HEK293 (cell line): ENCODE data around the gene CRBN.
A peak's percentile ranks its signal among the peaks of the same experiment; 100 is the strongest.

Experiments used
- BCL11A ChIP-seq: fragments of 450-650 bp; formaldehyde crosslinking; IDR thresholded peaks from 2 replicates; pipeline ENCODE4 v1.5.1; 2016; ENCODE audit warnings: low read depth, missing biosample characterization, missing genetic modification characterization
- YY1 ChIP-seq: fragments of 450-650 bp; formaldehyde crosslinking; IDR thresholded peaks from 2 replicates; pipeline ENCODE4 v1.5.1; 2018; ENCODE audit warnings: missing biosample characterization, missing genetic modification characterization
- ZNF10 ChIP-seq: fragments of 450-650 bp; formaldehyde crosslinking; IDR thresholded peaks from 2 replicates; pipeline ENCODE4 v1.5.1; 2017; ENCODE audit warnings: missing biosample characterization, missing genetic modification characterization
- ZNF138 ChIP-seq: fragments of 450-650 bp; formaldehyde crosslinking; IDR thresholded peaks from 2 replicates; pipeline ENCODE4 v1.5.1; 2016; ENCODE audit warnings: missing biosample characterization, missing genetic modification characterization, borderline replicate concordance
- ZNF155 ChIP-seq: fragments of 450-650 bp; formaldehyde crosslinking; IDR thresholded peaks from 2 replicates; pipeline ENCODE4 v1.5.1; 2016; ENCODE audit warnings: missing biosample characterization, missing genetic modification characterization
- ZNF544 ChIP-seq: fragments of 450-650 bp; formaldehyde crosslinking; IDR thresholded peaks from 2 replicates; pipeline ENCODE4 v1.5.0; 2017; ENCODE audit warnings: missing biosample characterization, missing genetic modification characterization
- ZNF580 ChIP-seq: fragments of 450-650 bp; formaldehyde crosslinking; IDR thresholded peaks from 2 replicates; pipeline ENCODE4 v1.5.1; 2016; ENCODE audit warnings: missing biosample characterization, missing genetic modification characterization
- ZNF701 ChIP-seq: fragments of 450-650 bp; formaldehyde crosslinking; IDR thresholded peaks from 2 replicates; pipeline ENCODE4 v1.5.1; 2016; ENCODE audit warnings: missing biosample characterization, missing genetic modification characterization
- ZSCAN5A ChIP-seq: fragments of 450-650 bp; formaldehyde crosslinking; IDR thresholded peaks from 2 replicates; pipeline ENCODE4 v1.5.1; 2016; ENCODE audit warnings: missing biosample characterization, missing genetic modification characterization
- TF ChIP-seq, protein P1 (sequence below): fragments of 450-650 bp; formaldehyde crosslinking; IDR thresholded peaks from 2 replicates; pipeline ENCODE4 v1.5.1; 2016; ENCODE audit warnings: missing biosample characterization, missing genetic modification characterization
- TF ChIP-seq, protein P2 (sequence below): fragments of 450-650 bp; IDR thresholded peaks from 2 replicates; pipeline ENCODE4 v1.5.1; 2018; ENCODE audit warnings: missing biosample characterization, mild to moderate bottlenecking, missing genetic modification characterization
- TF ChIP-seq, protein P3 (sequence below): fragments of 450-650 bp; formaldehyde crosslinking; IDR thresholded peaks from 2 replicates; pipeline ENCODE4 v1.5.1; 2016; ENCODE audit warnings: missing biosample characterization, missing genetic modification characterization

DNA sequence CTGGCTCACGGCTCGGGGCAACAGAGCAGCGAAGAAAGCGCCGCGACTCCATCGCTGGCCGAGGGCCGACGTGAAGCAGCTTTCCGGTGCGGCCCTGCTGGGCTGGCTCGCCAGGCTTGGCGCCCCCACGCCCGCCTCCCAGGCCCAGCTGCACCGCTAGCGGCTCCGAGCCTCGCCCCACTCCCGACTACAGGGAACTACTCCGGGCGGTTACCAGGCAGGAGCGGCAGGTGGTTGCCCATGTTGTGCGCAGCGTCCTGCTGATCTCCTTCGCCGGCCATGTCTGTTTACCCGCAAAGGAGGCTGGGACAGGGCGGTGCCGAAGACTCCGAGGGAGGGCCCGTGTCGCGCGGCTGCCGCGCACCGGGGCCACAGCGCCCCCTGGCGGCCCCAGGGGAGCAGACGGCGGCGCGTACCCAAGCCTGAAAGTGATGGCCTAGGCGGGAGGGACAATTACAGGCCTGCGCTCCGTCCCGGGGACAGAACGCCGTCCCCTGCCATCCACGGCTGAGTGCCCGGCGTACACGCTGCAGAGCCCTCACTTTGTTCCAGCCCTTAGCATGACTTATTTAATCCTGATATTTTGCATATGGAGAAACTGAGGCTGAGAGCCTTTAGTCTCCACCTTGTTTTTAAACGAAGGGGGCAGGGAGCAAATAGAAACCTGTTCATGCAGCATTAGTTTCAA lies at the start of gene CRBN:
- TF ChIP-seq ZSCAN5A (tag by site-specific recombination) = peak; percentile 74; the same call in 1 of the 2 replicates
- no peak for TF ChIP-seq ZNF701
- TF ChIP-seq ZNF580 (tag by site-specific recombination) = peak; percentile 62; the same call in 1 of the 2 replicates
- TF ChIP-seq YY1 = peak; percentile 96
- TF ChIP-seq, protein P1, sequence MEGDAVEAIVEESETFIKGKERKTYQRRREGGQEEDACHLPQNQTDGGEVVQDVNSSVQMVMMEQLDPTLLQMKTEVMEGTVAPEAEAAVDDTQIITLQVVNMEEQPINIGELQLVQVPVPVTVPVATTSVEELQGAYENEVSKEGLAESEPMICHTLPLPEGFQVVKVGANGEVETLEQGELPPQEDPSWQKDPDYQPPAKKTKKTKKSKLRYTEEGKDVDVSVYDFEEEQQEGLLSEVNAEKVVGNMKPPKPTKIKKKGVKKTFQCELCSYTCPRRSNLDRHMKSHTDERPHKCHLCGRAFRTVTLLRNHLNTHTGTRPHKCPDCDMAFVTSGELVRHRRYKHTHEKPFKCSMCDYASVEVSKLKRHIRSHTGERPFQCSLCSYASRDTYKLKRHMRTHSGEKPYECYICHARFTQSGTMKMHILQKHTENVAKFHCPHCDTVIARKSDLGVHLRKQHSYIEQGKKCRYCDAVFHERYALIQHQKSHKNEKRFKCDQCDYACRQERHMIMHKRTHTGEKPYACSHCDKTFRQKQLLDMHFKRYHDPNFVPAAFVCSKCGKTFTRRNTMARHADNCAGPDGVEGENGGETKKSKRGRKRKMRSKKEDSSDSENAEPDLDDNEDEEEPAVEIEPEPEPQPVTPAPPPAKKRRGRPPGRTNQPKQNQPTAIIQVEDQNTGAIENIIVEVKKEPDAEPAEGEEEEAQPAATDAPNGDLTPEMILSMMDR (tag by site-specific recombination) = peak; percentile 98
- no peak for TF ChIP-seq ZNF138 (tag by site-specific recombination)
- TF ChIP-seq, protein P2, sequence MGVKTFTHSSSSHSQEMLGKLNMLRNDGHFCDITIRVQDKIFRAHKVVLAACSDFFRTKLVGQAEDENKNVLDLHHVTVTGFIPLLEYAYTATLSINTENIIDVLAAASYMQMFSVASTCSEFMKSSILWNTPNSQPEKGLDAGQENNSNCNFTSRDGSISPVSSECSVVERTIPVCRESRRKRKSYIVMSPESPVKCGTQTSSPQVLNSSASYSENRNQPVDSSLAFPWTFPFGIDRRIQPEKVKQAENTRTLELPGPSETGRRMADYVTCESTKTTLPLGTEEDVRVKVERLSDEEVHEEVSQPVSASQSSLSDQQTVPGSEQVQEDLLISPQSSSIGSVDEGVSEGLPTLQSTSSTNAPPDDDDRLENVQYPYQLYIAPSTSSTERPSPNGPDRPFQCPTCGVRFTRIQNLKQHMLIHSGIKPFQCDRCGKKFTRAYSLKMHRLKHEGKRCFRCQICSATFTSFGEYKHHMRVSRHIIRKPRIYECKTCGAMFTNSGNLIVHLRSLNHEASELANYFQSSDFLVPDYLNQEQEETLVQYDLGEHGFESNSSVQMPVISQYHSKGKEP (tag by site-specific recombination) = no peak
- no peak for TF ChIP-seq ZNF155 (tag by site-specific recombination)
- TF ChIP-seq ZNF10 (tag by site-specific recombination) = no peak
- no peak for TF ChIP-seq BCL11A
- TF ChIP-seq, protein P3, sequence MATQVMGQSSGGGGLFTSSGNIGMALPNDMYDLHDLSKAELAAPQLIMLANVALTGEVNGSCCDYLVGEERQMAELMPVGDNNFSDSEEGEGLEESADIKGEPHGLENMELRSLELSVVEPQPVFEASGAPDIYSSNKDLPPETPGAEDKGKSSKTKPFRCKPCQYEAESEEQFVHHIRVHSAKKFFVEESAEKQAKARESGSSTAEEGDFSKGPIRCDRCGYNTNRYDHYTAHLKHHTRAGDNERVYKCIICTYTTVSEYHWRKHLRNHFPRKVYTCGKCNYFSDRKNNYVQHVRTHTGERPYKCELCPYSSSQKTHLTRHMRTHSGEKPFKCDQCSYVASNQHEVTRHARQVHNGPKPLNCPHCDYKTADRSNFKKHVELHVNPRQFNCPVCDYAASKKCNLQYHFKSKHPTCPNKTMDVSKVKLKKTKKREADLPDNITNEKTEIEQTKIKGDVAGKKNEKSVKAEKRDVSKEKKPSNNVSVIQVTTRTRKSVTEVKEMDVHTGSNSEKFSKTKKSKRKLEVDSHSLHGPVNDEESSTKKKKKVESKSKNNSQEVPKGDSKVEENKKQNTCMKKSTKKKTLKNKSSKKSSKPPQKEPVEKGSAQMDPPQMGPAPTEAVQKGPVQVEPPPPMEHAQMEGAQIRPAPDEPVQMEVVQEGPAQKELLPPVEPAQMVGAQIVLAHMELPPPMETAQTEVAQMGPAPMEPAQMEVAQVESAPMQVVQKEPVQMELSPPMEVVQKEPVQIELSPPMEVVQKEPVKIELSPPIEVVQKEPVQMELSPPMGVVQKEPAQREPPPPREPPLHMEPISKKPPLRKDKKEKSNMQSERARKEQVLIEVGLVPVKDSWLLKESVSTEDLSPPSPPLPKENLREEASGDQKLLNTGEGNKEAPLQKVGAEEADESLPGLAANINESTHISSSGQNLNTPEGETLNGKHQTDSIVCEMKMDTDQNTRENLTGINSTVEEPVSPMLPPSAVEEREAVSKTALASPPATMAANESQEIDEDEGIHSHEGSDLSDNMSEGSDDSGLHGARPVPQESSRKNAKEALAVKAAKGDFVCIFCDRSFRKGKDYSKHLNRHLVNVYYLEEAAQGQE (tag by site-specific recombination) = no peak
- TF ChIP-seq ZNF544 (tag by site-specific recombination) = no peak
